CD4-positive, alpha-beta T cell (primary cell): ENCODE measurements around the gene C10orf120. TPM values are rescaled to one million over a fixed set of nuclear protein-coding genes. Genes with fewer than 3 reads are reported as not detected.

ENCODE experiments used
- ATAC-seq: fragments of 200-7000 bp; cut with Tn5 transposase; one replicate; pipeline ENCODE4 v1.10.0; 2022; ENCODE audit warnings: mild to moderate bottlenecking; ENCODE audit not compliant: poor library complexity
- CTCF ChIA-PET: fragments of 350-600 bp; sonication (Branson Sonifier 250); formaldehyde crosslinking; loops from one replicate; lab custom pipeline; 2021; ENCODE audit warnings: antibody characterized with exemption, inconsistent platforms; lab: Charles Lee
- POLR2A ChIA-PET: fragments of 350-600 bp; sonication (Branson Sonifier 250); formaldehyde crosslinking; loops from one replicate; lab custom pipeline; 2021; ENCODE audit warnings: antibody characterized with exemption, inconsistent platforms; lab: Charles Lee
- DNase-seq, 14 experiments: peaks; one replicate each; pipeline ENCODE4 v3.0.0-alpha.2; 2013 to 2020; ENCODE audit warnings: mixed read lengths in 2 of 14
- H3K27ac ChIP-seq, 2 donors: one replicate each; pipeline versions ENCODE4 v1.5.1 to v1.7.0; 2013; ENCODE audit warnings: low read length in 2 of 2, low read depth in 1 of 2, mild to moderate bottlenecking in 1 of 2
- H3K27me3 ChIP-seq, 2 experiments: 1 replicate in 1 of 2; 2 replicates in 1 of 2; pipeline versions ENCODE4 v1.6.1 to v1.7.0; 2013; ENCODE audit warnings: low read length in 2 of 2, control low read depth in 1 of 2, mild to moderate bottlenecking in 1 of 2, moderate library complexity in 1 of 2; ENCODE audit not compliant: insufficient read depth in 2 of 2, control insufficient read depth in 1 of 2
- H3K36me3 ChIP-seq: one replicate; pipeline ENCODE4 v1.6.1; 2013; ENCODE audit warnings: low read length, control low read depth; ENCODE audit not compliant: insufficient read depth
- H3K4me1 ChIP-seq: one replicate; pipeline ENCODE4 v1.6.1; 2013; ENCODE audit warnings: low read length, control low read depth; ENCODE audit not compliant: insufficient read depth
- H3K4me3 ChIP-seq: one replicate; pipeline ENCODE4 v1.5.1; 2013; ENCODE audit warnings: mild to moderate bottlenecking, low read length, moderate library complexity
- H3K9me3 ChIP-seq, 2 experiments: 1 replicate in 1 of 2; 2 replicates in 1 of 2; pipeline versions ENCODE4 v1.6.1 to v1.7.0; 2013; ENCODE audit warnings: low read length in 2 of 2, mild to moderate bottlenecking in 2 of 2, control low read depth in 1 of 2, moderate library complexity in 1 of 2; ENCODE audit not compliant: control insufficient read depth in 1 of 2, insufficient read depth in 1 of 2
- H3K27ac Mint-ChIP-seq: one replicate; pipeline ENCODE4 v1.8.0; 2020; ENCODE audit warnings: mixed read lengths
- H3K27me3 Mint-ChIP-seq: one replicate; pipeline ENCODE4 v1.8.0; 2021; ENCODE audit warnings: mixed read lengths
- H3K36me3 Mint-ChIP-seq: one replicate; pipeline ENCODE4 v1.8.0; 2021; ENCODE audit warnings: low read depth, mixed read lengths
- H3K4me1 Mint-ChIP-seq: one replicate; pipeline ENCODE4 v1.8.0; 2021; ENCODE audit warnings: low read depth, mixed read lengths
- H3K4me3 Mint-ChIP-seq: one replicate; pipeline ENCODE4 v1.8.0; 2020; ENCODE audit warnings: mild to moderate bottlenecking, mixed read lengths
- H3K9me3 Mint-ChIP-seq: one replicate; pipeline ENCODE4 v1.8.0; 2020; ENCODE audit warnings: mixed read lengths
- intact Hi-C, 2 experiments: fragments of 100-400 bp; cut with DNase I in 1 of 2; cut with micrococcal nuclease in 1 of 2; formaldehyde crosslinking; loops; one replicate each; pipeline versions ENCODE4 v1.15.1 to v1.9.0; 2023 to 2025; cut with DNase I, micrococcal nuclease
- total RNA-seq, 174 experiments: library from RNA in 2 of 174; stranded (reverse) in 2 of 174; gene quantifications; one replicate each; pipeline ENCODE4 v1.2.3 and lab custom pipeline; 2021 to 2026
- TF ChIP-seq, protein P1 (sequence below): fragments of 200-600 bp; IDR thresholded peaks from one replicate; pipeline ENCODE4 v1.8.0; 2022; ENCODE audit warnings: antibody characterized with exemption, mild to moderate bottlenecking

The C10orf120 gene
- total RNA-seq, 2 experiments from 2014 or later: not detected

DNA sequence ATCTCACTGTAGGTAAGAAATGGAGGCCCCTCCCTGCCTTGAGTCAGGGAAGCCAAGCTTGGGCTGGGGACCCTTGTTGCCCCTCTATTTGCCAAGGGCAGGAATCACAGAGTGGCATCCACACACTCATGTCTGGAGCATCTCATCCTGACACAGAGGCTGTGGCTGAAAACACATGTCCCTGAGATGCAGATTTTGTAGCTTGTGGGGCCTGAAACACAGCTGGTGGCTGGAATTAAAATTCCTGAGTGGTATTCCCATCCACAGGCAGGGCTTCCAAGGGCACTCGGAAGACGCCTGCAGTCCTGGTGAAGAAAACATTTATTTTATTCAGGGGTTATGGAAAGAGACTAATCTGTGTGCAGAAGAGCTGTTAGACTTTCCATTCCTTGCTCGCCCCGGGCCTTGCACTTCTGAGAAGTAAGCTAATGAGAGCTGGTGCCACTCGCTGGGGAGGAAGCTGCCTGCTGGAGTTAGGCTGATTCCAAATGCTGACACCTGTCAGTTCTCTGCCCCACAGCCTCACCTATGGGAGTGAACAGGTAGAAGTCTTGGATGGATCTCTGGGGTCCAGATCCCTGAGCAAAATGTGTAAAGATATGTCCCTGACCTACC lies 36.0 kb downstream of the C10orf120 start:
- H3K27ac Mint-ChIP-seq: no peak overlapping the region
- H3K4me3 Mint-ChIP-seq: no peak overlapping the region
- Histone ChIP-seq H3K27ac (no peak overlapping the region), H3K4me3 (no peak overlapping the region), H3K4me1 (no peaks in the 10 kb centered on the region), H3K36me3 (no peaks in the 10 kb centered on the region), H3K27me3 (peaks cover 0 to 8% of the 10 kb centered on the region in 2 experiments), H3K9me3 (no peaks in the 10 kb centered on the region)
- intact Hi-C loops: no loop called here
- DNase-seq: no peak
- H3K27me3 Mint-ChIP-seq: peaks cover 43% of the 10 kb centered on the region
- no peaks in the 10 kb centered on the region for H3K4me1 Mint-ChIP-seq
- POLR2A ChIA-PET: no interaction called here
- no peaks in the 10 kb centered on the region for H3K36me3 Mint-ChIP-seq
- TF ChIP-seq, protein P1, sequence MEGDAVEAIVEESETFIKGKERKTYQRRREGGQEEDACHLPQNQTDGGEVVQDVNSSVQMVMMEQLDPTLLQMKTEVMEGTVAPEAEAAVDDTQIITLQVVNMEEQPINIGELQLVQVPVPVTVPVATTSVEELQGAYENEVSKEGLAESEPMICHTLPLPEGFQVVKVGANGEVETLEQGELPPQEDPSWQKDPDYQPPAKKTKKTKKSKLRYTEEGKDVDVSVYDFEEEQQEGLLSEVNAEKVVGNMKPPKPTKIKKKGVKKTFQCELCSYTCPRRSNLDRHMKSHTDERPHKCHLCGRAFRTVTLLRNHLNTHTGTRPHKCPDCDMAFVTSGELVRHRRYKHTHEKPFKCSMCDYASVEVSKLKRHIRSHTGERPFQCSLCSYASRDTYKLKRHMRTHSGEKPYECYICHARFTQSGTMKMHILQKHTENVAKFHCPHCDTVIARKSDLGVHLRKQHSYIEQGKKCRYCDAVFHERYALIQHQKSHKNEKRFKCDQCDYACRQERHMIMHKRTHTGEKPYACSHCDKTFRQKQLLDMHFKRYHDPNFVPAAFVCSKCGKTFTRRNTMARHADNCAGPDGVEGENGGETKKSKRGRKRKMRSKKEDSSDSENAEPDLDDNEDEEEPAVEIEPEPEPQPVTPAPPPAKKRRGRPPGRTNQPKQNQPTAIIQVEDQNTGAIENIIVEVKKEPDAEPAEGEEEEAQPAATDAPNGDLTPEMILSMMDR: no peak
- H3K9me3 Mint-ChIP-seq: no peaks in the 10 kb centered on the region
- CTCF ChIA-PET: no interaction called here
- ATAC-seq: no peak

DNA sequence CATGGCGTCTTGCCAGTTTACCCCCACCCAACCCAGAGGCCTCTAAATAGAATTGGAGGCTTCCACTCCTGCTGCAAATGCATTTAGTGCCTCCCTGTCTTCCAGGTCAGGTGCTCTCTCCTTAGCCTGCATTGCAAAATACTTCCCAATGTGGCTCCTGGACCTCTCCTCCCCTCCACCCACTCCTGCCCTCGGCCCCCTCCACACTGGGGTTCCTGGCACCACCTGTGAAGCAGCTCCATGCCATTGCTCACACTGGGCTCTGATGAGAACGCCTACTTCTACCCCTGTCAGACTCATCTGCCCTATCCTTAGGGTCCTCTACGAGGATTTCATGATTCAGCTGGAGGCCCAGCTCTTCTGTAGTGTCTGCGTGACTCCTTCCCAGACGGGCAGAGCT lies 37.4 kb downstream of the C10orf120 start:
- Mint-ChIP-seq H3K4me1 (no peaks in the 10 kb centered on the region), H3K27me3 (peaks cover 44% of the 10 kb centered on the region), H3K4me3 (no peak overlapping the region), H3K27ac (no peak overlapping the region), H3K9me3 (no peaks in the 10 kb centered on the region), H3K36me3 (no peaks in the 10 kb centered on the region)
- Histone ChIP-seq H3K4me3 (no peak overlapping the region), H3K9me3 (no peaks in the 10 kb centered on the region), H3K27me3 (peaks cover 0 to 8% of the 10 kb centered on the region in 2 experiments), H3K4me1 (no peaks in the 10 kb centered on the region), H3K27ac (no peak overlapping the region), H3K36me3 (no peaks in the 10 kb centered on the region)
- DNase-seq: peak in 1 of 14 experiments; percentile 23
- POLR2A ChIA-PET: no interaction called here
- CTCF ChIA-PET: no interaction called here
- intact Hi-C loops: no loop called here
- ATAC-seq: no peak
- TF ChIP-seq, protein P1: no peak

DNA sequence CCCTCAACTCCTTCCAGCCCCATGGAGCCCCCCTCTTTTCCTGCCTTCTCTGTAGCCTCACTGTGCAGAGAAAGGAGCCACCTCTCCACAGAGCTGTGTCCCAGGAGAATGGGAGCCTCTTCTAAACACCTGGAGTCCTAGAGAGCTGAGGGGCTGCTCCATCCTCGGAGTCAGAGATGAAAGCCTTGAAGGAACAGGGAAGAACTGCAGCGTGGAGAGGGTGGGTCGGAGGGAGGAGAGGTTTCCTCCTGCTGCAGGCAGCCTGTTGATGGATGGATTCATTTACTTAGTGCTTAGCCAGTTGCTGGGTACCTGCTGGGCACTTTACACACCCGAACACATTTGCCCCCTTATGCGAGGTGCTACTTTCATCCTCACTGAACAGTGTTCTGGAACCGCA lies 39.0 kb downstream of the C10orf120 start:
- ATAC-seq (no peak), DNase-seq (peak in 1 of 14 experiments; percentile 7)
- Mint-ChIP-seq H3K4me1 (no peaks in the 10 kb centered on the region), H3K27me3 (peaks cover 43% of the 10 kb centered on the region), H3K27ac (no peak overlapping the region), H3K4me3 (no peak overlapping the region), H3K9me3 (no peaks in the 10 kb centered on the region), H3K36me3 (no peaks in the 10 kb centered on the region)
- Histone ChIP-seq H3K36me3 (no peaks in the 10 kb centered on the region), H3K27ac (no peak overlapping the region), H3K9me3 (no peaks in the 10 kb centered on the region), H3K4me1 (no peaks in the 10 kb centered on the region), H3K4me3 (no peak overlapping the region), H3K27me3 (peaks cover 3 to 8% of the 10 kb centered on the region in 2 experiments)
- intact Hi-C loops: no loop called here
- ChIA-PET CTCF (no interaction called here), POLR2A (no interaction called here)
- TF ChIP-seq, protein P1: no peak
